ENCODE results near the gene ATG7. TPM values are rescaled to one million over a fixed set of nuclear protein-coding genes. Genes with fewer than 3 reads are reported as not detected.

The ATG7 gene
- total RNA-seq, 1 donor from 2014 or later: 61.7 TPM

DNA sequence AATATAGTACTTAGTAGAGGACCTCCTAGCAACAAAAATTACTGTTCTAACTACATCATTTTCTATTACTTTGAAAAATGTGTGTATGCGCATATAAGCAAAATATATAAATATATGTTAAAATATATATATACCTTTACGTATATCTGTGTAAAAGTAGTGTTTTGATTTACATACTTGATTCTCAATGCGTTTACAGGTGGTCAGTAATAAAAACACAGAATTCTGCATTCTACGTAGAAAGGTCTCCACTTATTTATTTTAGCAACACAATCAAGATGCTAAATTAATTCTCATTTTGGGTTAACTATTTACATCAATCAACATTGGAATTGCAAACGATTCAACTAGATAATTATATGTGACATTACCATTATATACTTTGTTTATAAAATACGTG, 158.0 kb downstream of the ATG7 start:
- ATAC-seq (no peak), DNase-seq (no peak)
- Histone ChIP-seq H3K4me3 (no peak overlapping the region), H3K9me3 (no peaks in the 10 kb centered on the region), H3K4me1 (peaks cover 9% of the 10 kb centered on the region), H3K27me3 (ENCODE audit: low read depth) (no peaks in the 10 kb centered on the region), H3K27ac (no peak overlapping the region), H3K36me3 (no peaks in the 10 kb centered on the region)
- intact Hi-C loops (cut with DNase I): no loop called here
- no peak for TF ChIP-seq CTCF (IDR thresholded peaks at IDR 0.05)

- H3K36me3 ChIP-seq: no peaks in the 10 kb centered on the region
- no peaks in the 10 kb centered on the region for H3K9me3 ChIP-seq
Observed at GRCh38 chr3:11430624-11431023, 158.4 kb downstream of the ATG7 start.

DNA sequence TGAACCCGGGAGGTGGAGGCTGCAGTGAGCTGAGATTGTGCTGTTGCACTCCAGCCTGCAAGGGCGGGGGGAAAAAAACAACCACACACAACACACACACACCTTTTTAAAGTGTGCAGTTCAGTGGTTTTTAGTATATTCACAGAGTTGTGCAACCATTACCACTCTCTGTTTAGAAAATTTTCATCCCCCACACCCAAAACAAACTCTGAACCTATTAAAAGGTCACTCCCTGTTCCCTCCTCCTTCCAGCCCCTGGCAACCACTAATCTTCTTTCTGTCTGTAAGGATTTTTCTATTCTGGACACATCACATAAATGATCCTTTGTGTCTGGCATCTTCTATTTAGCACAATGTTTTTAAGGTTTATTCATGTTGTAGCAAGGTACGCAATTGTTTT, 159.1 kb downstream of the ATG7 start:
- DNase-seq (no peak), ATAC-seq (no peak)
- intact Hi-C loops (cut with DNase I): no loop called here
- no peak for TF ChIP-seq CTCF (IDR thresholded peaks at IDR 0.05)
- Histone ChIP-seq H3K36me3 (no peaks in the 10 kb centered on the region), H3K9me3 (no peaks in the 10 kb centered on the region), H3K4me3 (no peak overlapping the region), H3K27me3 (ENCODE audit: low read depth) (no peaks in the 10 kb centered on the region), H3K4me1 (peaks cover 9% of the 10 kb centered on the region), H3K27ac (no peak overlapping the region)

More at GRCh38 chr3:11430624-11431023, 158.4 kb downstream of the ATG7 start:
- intact Hi-C loops (cut with DNase I): no loop called here
- ATAC-seq (no peak), DNase-seq (no peak)
- Histone ChIP-seq H3K27me3 (ENCODE audit: low read depth) (no peaks in the 10 kb centered on the region), H3K27ac (no peak overlapping the region), H3K4me3 (no peak overlapping the region), H3K4me1 (peaks cover 9% of the 10 kb centered on the region)
- TF ChIP-seq CTCF (IDR thresholded peaks at IDR 0.05): no peak

DNA sequence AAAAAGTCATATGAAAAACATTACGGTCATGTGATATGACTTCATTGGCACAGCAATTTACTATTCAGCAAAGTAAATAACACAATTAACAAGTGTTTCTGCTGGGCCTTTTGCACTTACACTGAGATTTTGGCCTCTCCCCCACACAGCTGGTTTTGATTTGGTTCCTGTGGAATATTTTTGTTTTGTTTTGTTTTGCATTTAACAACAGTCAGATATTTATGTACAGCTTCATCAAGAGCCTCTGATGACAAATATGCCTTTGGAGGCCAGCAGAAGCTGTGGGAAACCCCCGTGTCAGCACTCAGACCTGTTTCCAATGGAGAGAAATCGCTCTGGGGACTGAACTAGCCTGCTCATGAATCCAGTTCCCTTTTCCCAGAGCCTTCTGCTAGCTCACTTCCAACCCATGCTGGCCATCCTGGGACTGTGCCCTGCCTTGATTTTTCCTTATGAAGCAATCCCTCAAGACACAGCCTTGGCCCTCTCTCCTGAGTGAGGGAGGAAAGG, 161.9 kb downstream of the ATG7 start:
- no peaks in the 10 kb centered on the region for H3K9me3 ChIP-seq
- no peak for TF ChIP-seq CTCF (IDR thresholded peaks at IDR 0.05)
- DNase-seq (no peak), ATAC-seq (peak; percentile 54 to 61)
- no peaks in the 10 kb centered on the region for H3K27me3 ChIP-seq (ENCODE audit: low read depth)
- H3K4me3 ChIP-seq: no peak overlapping the region
- no peaks in the 10 kb centered on the region for H3K36me3 ChIP-seq
- H3K4me1 ChIP-seq: peaks cover 9% of the 10 kb centered on the region
- peak overlapping the region; percentile 47 for H3K27ac ChIP-seq
- intact Hi-C loops (cut with DNase I): no loop called here

DNA sequence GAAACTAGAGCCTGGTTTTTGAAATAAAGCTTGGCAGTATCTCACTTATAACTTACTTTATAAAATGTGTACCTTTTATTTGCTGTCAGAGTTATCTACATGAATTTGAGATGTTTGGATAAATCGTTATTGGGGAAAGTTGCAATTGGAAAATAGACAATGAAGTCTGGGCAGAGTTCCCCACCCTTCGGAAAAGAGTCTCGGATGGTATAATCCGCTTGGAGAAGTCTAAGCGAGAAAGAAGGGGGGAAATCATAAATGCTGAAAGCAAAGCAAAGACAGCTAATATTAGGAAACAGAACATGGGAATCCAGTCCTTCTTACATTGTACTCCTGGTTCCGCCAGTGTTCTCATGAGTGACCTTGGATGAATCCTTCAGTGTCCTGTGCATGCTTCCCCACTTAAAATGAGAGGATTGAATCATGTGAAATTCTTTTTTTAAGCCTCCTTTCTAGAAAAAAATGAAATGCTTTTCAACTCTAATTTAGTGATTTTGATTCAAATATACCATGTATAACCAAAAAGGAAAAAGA, 162.4 kb downstream of the ATG7 start:
- intact Hi-C loops (cut with DNase I): no loop called here
- peaks cover 9% of the 10 kb centered on the region for H3K4me1 ChIP-seq
- H3K27ac ChIP-seq: peak overlapping the region; percentile 47
- TF ChIP-seq CTCF (IDR thresholded peaks at IDR 0.05): no peak
- no peak overlapping the region for H3K4me3 ChIP-seq
- no peaks in the 10 kb centered on the region for H3K36me3 ChIP-seq
- no peaks in the 10 kb centered on the region for H3K9me3 ChIP-seq
- ATAC-seq (no peak), DNase-seq (no peak)
- no peaks in the 10 kb centered on the region for H3K27me3 ChIP-seq (ENCODE audit: low read depth)

All from lower lobe of right lung (tissue), 2 donors.